ENCODE measurements around the gene PHOSPHO1. TPM values are rescaled to one million over a fixed set of nuclear protein-coding genes. Genes with fewer than 3 reads are reported as not detected.

Gene PHOSPHO1
- total and polyA plus RNA-seq, 2 of the 13 experiments (the other 11 are each of a cell fraction or from before 2014, with no cell fraction given): not detected

GRCh38 chr17:49180303-49180702, 50.3 kb downstream of the PHOSPHO1 start (continued):
- TF ChIP-seq, protein P1, sequence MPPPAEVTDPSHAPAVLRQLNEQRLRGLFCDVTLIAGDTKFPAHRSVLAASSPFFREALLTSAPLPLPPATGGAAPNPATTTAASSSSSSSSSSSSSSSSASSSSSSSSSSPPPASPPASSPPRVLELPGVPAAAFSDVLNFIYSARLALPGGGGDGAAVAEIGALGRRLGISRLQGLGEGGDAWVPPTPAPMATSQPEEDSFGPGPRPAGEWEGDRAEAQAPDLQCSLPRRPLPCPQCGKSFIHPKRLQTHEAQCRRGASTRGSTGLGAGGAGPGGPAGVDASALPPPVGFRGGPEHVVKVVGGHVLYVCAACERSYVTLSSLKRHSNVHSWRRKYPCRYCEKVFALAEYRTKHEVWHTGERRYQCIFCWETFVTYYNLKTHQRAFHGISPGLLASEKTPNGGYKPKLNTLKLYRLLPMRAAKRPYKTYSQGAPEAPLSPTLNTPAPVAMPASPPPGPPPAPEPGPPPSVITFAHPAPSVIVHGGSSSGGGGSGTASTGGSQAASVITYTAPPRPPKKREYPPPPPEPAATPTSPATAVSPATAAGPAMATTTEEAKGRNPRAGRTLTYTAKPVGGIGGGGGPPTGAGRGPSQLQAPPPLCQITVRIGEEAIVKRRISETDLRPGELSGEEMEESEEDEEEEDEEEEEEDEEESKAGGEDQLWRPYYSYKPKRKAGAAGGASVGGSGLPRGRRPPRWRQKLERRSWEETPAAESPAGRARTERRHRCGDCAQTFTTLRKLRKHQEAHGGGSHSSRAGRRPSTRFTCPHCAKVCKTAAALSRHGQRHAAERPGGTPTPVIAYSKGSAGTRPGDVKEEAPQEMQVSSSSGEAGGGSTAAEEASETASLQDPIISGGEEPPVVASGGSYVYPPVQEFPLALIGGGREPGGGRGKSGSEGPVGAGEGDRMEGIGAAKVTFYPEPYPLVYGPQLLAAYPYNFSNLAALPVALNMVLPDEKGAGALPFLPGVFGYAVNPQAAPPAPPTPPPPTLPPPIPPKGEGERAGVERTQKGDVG (CRISPR knock-in tag; IDR thresholded peaks at IDR 0.05; ENCODE audit: borderline replicate concordance): no peak
- TF ChIP-seq FOXP1 (IDR thresholded peaks at IDR 0.05) (no peak), FOXP1 (CRISPR knock-in tag; IDR thresholded peaks at IDR 0.05) (no peak), ZNF572 (CRISPR knock-in tag; IDR thresholded peaks at IDR 0.05) (no peak), ZNF337 (CRISPR knock-in tag; IDR thresholded peaks at IDR 0.05; ENCODE audit: borderline replicate concordance, low read depth) (no peak), ZNF510 (CRISPR knock-in tag; IDR thresholded peaks at IDR 0.05; ENCODE audit: low read depth) (no peak), ZNF503 (CRISPR knock-in tag; IDR thresholded peaks at IDR 0.05) (no peak), KLF12 (CRISPR knock-in tag; IDR thresholded peaks at IDR 0.05; ENCODE audit: borderline replicate concordance) (no peak), BRD4 (CRISPR knock-in tag; IDR thresholded peaks at IDR 0.05) (no peak), RFX3 (CRISPR knock-in tag; IDR thresholded peaks at IDR 0.05) (no peak), ERF (CRISPR knock-in tag; IDR thresholded peaks at IDR 0.05) (peak; percentile 57; the same call in 1 of the 2 replicates), ZNF589 (CRISPR knock-in tag; conservative IDR thresholded peaks at IDR 0.05) (no peak)
- TF ChIP-seq, protein P2, sequence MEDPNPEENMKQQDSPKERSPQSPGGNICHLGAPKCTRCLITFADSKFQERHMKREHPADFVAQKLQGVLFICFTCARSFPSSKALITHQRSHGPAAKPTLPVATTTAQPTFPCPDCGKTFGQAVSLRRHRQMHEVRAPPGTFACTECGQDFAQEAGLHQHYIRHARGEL (CRISPR knock-in tag; IDR thresholded peaks at IDR 0.05): no peak
- TF ChIP-seq, protein P3, sequence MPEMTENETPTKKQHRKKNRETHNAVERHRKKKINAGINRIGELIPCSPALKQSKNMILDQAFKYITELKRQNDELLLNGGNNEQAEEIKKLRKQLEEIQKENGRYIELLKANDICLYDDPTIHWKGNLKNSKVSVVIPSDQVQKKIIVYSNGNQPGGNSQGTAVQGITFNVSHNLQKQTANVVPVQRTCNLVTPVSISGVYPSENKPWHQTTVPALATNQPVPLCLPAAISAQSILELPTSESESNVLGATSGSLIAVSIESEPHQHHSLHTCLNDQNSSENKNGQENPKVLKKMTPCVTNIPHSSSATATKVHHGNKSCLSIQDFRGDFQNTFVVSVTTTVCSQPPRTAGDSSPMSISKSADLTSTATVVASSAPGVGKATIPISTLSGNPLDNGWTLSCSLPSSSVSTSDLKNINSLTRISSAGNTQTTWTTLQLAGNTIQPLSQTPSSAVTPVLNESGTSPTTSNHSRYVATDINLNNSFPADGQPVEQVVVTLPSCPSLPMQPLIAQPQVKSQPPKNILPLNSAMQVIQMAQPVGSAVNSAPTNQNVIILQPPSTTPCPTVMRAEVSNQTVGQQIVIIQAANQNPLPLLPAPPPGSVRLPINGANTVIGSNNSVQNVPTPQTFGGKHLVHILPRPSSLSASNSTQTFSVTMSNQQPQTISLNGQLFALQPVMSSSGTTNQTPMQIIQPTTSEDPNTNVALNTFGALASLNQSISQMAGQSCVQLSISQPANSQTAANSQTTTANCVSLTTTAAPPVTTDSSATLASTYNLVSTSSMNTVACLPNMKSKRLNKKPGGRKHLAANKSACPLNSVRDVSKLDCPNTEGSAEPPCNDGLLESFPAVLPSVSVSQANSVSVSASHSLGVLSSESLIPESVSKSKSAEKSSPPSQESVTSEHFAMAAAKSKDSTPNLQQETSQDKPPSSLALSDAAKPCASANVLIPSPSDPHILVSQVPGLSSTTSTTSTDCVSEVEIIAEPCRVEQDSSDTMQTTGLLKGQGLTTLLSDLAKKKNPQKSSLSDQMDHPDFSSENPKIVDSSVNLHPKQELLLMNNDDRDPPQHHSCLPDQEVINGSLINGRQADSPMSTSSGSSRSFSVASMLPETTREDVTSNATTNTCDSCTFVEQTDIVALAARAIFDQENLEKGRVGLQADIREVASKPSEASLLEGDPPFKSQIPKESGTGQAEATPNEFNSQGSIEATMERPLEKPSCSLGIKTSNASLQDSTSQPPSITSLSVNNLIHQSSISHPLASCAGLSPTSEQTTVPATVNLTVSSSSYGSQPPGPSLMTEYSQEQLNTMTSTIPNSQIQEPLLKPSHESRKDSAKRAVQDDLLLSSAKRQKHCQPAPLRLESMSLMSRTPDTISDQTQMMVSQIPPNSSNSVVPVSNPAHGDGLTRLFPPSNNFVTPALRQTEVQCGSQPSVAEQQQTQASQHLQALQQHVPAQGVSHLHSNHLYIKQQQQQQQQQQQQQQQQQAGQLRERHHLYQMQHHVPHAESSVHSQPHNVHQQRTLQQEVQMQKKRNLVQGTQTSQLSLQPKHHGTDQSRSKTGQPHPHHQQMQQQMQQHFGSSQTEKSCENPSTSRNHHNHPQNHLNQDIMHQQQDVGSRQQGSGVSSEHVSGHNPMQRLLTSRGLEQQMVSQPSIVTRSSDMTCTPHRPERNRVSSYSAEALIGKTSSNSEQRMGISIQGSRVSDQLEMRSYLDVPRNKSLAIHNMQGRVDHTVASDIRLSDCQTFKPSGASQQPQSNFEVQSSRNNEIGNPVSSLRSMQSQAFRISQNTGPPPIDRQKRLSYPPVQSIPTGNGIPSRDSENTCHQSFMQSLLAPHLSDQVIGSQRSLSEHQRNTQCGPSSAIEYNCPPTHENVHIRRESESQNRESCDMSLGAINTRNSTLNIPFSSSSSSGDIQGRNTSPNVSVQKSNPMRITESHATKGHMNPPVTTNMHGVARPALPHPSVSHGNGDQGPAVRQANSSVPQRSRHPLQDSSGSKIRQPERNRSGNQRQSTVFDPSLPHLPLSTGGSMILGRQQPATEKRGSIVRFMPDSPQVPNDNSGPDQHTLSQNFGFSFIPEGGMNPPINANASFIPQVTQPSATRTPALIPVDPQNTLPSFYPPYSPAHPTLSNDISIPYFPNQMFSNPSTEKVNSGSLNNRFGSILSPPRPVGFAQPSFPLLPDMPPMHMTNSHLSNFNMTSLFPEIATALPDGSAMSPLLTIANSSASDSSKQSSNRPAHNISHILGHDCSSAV (CRISPR knock-in tag; IDR thresholded peaks at IDR 0.05; ENCODE audit: borderline replicate concordance): no peak
- TF ChIP-seq, protein P4, sequence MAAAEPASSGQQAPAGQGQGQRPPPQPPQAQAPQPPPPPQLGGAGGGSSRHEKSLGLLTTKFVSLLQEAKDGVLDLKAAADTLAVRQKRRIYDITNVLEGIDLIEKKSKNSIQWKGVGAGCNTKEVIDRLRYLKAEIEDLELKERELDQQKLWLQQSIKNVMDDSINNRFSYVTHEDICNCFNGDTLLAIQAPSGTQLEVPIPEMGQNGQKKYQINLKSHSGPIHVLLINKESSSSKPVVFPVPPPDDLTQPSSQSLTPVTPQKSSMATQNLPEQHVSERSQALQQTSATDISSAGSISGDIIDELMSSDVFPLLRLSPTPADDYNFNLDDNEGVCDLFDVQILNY (CRISPR knock-in tag; conservative IDR thresholded peaks at IDR 0.05): no peak
